Mucosa of stomach (tissue), 1 donor: ENCODE results near the gene LEF1.
"Not testable (repeated sequence)": the region's sequence is repeated elsewhere in the genome, so short reads cannot be mapped to it uniquely, and the experiment has no call there.

ENCODE experiments used
- H3K27me3 ChIP-seq: one replicate; pipeline ENCODE4 v1.7.0; 2013; ENCODE audit warnings: mild to moderate bottlenecking, low read length; ENCODE audit not compliant: control insufficient read depth, insufficient read depth
- H3K36me3 ChIP-seq: one replicate; pipeline ENCODE4 v1.7.0; 2013; ENCODE audit warnings: low read length; ENCODE audit not compliant: control insufficient read depth, insufficient read depth
- H3K4me1 ChIP-seq: one replicate; pipeline ENCODE4 v1.7.0; 2013; ENCODE audit warnings: mild to moderate bottlenecking, low read length; ENCODE audit not compliant: control insufficient read depth, insufficient read depth
- H3K4me3 ChIP-seq: one replicate; pipeline ENCODE4 v1.7.0; 2013; ENCODE audit warnings: low read length
- H3K9ac ChIP-seq: one replicate; pipeline ENCODE4 v1.7.0; 2013; ENCODE audit warnings: mild to moderate bottlenecking, low read length, moderate library complexity
- H3K9me3 ChIP-seq: one replicate; pipeline ENCODE4 v1.7.0; 2013; ENCODE audit warnings: mild to moderate bottlenecking, low read length, moderate library complexity; ENCODE audit not compliant: control insufficient read depth
- donor health status: Pancreatic carcinoma.

The LEF1 gene

DNA sequence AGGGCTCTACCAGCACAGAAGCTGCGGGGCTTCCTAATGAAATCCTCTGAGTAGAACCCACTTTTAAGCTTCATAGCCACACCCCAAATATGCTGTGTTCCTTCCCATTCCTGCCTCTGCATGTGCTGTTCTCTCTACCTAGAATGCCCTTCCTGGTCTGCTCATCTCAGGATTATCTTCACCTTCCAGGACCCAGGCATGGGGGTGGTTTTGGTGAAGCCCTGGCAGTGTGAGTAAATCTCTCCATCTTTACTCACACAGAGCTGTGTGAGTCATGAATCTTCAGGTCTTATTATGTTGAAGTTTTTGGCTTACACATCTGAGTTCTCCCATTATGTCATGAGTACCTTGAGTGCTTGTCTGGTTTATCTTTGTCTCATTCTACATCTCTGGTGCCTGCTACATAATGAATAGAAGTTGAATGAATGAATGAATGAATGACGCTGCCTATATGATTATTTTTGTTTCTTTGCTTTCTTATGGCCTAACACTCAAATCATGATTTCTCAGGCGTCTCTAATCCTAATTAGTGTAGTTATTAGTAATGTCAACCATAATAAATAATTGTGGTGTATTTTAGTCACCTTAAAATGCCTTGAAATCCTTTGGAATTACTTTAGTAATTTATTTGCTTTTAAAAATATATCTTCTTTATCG is 137.2 kb downstream of the LEF1 start:
- Histone ChIP-seq H3K9ac (no peak overlapping the region), H3K36me3 (no peaks in the 10 kb centered on the region)

DNA sequence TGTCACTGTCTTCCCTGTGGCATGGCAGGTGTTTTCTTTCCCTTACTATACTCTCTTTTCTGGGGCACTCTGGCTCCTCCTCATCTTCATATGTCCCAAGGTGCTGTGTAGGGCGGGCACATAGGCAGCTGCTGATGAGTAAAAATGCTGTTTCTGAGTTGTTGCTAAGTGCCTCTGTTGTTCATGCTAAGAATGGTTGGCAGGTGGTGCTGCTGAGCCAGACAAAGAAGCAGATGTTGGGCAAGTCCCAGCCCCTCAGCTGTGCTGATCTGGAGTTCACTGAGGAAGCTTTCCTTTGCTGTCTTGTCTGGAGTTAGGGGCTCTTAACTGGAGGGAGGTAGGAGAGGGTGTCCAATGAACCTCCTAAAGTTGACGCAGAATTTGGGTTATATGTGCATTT is 138.4 kb downstream of the LEF1 start:
- no peaks in the 10 kb centered on the region for H3K4me1 ChIP-seq
- H3K27me3 ChIP-seq = no peaks in the 10 kb centered on the region
- no peaks in the 10 kb centered on the region for H3K9me3 ChIP-seq
- no peak overlapping the region for H3K4me3 ChIP-seq
- no peaks in the 10 kb centered on the region for H3K36me3 ChIP-seq
- H3K9ac ChIP-seq = no peak overlapping the region

More for the DNA sequence above, 137.2 kb downstream of the LEF1 start:
- Histone ChIP-seq H3K27me3 (no peaks in the 10 kb centered on the region), H3K9me3 (no peaks in the 10 kb centered on the region), H3K4me3 (no peak overlapping the region), H3K4me1 (no peaks in the 10 kb centered on the region)

DNA sequence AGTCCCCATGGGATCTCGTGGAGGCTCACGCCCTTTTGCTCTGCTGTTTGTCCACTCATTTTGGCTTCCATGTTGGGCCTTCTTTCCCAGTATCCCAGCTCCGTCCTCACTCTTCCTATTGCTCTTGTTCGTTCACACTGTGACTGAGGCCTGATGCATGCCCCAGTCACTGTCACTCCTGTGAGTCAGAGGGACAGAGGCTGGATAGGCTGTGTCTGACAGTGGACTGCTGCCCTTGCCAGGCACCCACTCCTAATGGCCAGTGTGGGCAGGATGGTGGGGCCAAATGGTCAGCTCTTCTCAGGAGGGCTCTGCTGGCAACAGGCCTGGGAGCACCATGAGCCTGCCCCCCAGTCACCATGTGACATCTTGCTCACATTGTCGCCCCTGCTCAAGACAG is 139.0 kb downstream of the LEF1 start:
- Histone ChIP-seq H3K4me3 (no peak overlapping the region), H3K27me3 (no peaks in the 10 kb centered on the region), H3K9ac (no peak overlapping the region), H3K4me1 (no peaks in the 10 kb centered on the region), H3K36me3 (no peaks in the 10 kb centered on the region), H3K9me3 (no peaks in the 10 kb centered on the region)

DNA sequence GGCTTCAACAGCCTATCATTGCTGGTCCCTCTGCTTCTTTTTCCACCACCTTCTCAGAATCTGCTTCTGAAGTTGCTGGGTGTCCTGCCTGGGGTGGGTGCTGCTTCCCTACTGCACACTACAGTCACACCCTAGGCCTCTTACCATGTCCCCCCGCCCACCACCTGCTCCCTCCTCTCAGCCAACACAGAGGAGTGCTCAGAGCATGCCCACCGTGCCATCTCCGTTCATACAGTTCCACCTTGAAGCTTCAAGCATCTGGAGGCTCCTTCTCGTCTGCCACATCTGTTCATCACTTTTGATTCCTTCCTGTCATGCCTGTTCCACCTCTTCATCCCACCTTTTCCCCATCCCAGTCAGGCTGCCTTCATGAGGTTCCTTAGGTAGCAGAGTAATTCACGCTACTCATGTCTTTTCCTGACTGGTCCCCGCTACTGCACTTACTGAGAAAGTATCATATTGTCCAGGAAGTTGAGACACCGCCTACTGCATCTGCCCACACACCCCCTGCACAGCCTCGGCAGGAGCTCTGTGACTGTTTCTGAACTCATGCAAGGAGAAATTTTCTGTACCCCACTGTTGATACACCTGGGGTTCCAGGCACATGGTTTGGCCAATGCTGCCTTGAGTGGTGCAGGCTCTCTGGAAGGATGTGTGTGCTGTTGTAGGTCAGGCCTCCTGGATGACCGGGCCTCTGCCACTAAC is 139.6 kb downstream of the LEF1 start:
- Histone ChIP-seq H3K27me3 (no peaks in the 10 kb centered on the region), H3K4me3 (no peak overlapping the region), H3K4me1 (no peaks in the 10 kb centered on the region), H3K9me3 (no peaks in the 10 kb centered on the region), H3K36me3 (no peaks in the 10 kb centered on the region), H3K9ac (no peak overlapping the region)

DNA sequence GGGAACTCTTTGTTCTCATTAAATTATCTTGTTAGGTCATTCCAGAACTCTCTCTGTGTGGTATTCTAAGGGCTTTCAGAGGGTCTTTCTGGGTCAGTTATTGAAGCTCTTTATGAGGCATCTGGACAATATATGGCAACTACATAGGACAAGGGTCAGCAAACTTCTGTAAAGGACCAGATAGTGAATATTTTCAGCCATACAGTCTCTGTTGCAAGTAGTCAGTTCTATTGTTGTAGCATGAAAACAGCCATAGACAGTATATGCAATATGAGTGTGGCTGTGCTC is 143.9 kb downstream of the LEF1 start:
- Histone ChIP-seq H3K9ac (no peak overlapping the region), H3K4me3 (no peak overlapping the region), H3K27me3 (no peaks in the 10 kb centered on the region), H3K9me3 (no peaks in the 10 kb centered on the region), H3K36me3 (no peaks in the 10 kb centered on the region), H3K4me1 (no peaks in the 10 kb centered on the region)

DNA sequence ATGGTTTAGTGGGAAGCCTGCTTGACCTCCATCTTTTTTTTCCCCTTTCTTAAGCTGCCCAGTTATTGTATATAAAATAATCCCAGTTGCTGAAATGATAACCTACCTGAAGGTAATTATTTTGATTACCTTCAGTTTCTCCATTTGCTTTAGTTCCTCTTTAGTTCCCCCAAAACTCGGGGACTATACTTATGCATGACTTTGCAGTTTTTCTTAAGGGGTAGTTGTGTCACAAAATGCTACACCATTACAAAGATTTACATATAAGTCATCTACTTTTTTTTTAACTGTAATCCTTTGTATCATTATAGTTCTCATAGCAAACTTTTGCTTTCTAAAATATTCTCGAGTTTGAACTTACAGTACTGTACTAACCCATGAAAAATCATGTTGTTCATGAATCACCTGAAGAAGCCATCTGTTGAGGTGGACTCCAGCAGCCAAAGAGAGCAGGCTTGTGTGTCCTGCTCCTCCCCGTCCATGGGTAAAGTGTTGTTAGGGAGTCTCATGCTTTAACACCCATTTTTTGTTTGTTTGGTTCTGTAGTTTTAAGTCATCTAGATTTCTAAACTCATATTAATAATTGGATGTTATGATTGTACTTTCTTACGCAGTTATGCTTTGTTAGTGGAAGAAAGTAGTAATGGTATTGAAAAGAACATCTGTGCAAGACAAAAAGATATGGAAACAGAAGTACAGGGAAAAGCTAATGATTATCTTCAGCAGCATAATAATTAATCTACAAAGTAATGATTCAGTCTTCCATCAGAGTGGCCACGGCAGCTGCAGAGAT is 144.5 kb downstream of the LEF1 start:
- Histone ChIP-seq H3K9ac (no peak overlapping the region), H3K9me3 (no peaks in the 10 kb centered on the region), H3K27me3 (no peaks in the 10 kb centered on the region), H3K4me3 (no peak overlapping the region), H3K4me1 (no peaks in the 10 kb centered on the region), H3K36me3 (no peaks in the 10 kb centered on the region)

DNA sequence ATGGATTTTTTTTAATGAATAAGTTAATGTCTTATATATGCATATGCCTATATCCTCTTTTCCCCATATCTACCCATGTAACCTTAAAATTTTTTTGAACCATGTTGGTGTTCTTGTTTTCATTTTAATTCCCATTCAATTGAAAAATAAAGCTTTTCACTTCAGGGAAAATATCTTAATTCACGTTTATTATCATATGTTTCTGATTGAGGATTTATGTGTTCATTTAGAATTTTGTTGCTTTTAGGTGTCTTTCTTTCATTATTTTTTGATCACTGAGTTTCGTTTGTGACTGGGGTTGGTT is 149.9 kb downstream of the LEF1 start:
- Histone ChIP-seq H3K4me3 (no peak overlapping the region), H3K9ac (no peak overlapping the region), H3K27me3 (no peaks in the 10 kb centered on the region), H3K36me3 (no peaks in the 10 kb centered on the region), H3K9me3 (no peaks in the 10 kb centered on the region), H3K4me1 (no peaks in the 10 kb centered on the region)

DNA sequence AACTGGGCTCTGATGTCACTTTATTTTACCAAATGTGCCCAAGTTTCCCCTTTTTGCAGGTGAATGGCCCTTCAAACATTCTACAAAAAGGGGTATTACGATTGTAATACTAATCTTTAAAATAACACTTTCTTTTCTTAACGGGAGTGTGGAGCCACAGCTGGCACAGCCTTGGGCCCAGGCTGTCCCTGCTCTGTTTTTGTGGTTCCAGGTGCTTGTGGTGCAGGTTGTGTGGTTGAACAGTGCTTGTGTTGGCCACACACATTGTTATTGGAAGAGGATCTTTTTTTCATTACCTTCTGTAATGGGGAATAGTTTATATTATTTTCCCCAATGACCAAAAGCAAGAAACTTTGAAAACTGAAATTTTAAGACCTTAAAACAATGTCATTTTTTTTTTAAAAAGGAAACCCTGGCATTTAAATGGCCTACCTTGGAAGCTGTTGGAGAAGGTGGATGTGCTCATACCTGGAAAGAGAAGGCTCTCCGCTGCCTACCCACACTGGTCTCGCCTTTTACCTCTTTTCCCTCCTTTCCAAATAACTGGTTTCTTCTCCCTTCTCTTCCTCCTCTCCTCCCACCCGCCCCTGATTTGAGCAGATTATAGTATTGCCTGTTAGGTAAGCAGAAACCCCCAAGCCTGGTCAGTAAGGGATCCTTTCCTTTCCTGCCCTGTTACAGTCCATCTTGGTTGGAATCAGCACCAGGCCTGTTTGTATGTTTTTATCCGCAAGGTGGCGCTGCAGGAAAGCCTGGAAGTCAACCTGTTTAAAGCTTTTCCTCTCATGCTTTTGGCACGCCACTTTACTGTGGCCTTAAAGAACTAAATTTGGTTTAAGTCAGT is 150.5 kb downstream of the LEF1 start:
- H3K36me3 ChIP-seq = no peaks in the 10 kb centered on the region
- H3K9me3 ChIP-seq = no peaks in the 10 kb centered on the region
- H3K27me3 ChIP-seq = no peaks in the 10 kb centered on the region
- no peak overlapping the region for H3K4me3 ChIP-seq
- H3K4me1 ChIP-seq = no peaks in the 10 kb centered on the region
- no peak overlapping the region for H3K9ac ChIP-seq

DNA sequence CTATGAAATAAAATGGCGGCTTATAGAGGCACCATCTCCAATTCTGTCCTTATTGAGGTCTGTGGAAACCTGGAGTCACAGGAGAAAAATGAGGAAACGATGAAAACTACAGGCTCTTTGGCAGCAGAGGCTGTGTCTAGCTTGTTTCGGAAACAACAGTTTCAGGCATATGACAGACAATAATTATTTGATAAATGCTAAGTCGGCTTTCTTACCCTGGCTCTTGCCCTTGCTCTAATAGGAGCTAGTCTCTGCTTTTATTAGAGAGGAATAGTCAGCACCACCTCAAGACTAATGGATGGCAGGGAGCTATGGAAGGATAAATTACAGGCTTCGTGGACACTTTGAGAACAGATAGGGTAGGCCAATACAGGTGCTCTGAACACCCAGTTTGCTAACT is 154.8 kb downstream of the LEF1 start:
- Histone ChIP-seq H3K36me3 (no peaks in the 10 kb centered on the region), H3K9me3 (no peaks in the 10 kb centered on the region), H3K4me1 (no peaks in the 10 kb centered on the region), H3K27me3 (no peaks in the 10 kb centered on the region), H3K9ac (no peak overlapping the region), H3K4me3 (no peak overlapping the region)

DNA sequence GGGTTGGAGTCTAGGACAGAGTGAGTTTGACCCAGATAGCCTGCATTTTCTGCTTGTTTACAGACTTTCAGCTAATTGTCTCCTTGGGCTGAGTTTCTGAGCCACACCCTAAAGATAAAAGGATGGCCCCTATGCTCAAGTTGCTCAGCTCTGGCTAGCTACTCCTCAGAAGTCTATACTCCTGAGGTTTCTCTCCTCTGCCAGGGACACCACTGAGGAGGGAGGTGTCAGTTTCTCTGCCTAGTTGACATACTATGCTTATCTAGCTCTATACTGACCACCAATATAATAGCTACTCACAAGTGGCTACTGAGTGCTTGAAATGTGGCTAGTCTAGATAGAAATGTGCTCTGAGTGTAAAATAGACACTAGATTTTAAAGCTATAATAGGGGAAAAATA is 155.4 kb downstream of the LEF1 start:
- Histone ChIP-seq H3K36me3 (no peaks in the 10 kb centered on the region), H3K27me3 (no peaks in the 10 kb centered on the region), H3K9ac (no peak overlapping the region), H3K4me1 (no peaks in the 10 kb centered on the region), H3K4me3 (no peak overlapping the region), H3K9me3 (no peaks in the 10 kb centered on the region)

DNA sequence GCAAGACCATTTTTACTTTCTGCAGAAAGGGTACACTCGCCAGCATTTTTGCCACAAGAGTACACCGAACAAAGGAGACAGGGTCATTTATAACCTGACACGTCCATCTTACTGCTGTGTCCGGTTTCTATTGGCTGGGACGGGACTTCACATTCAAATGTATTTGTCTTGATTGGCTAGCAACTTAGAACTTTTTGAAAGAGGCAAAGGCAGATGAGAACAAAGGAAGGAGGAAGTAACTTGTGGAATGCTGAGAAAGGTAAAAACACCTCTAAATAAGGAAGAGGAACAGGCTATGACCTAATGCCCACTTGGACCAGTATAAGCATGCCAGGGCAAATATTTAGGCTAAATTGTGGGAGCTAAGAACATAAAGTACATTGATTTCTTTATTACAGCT is 156.3 kb downstream of the LEF1 start:
- H3K27me3 ChIP-seq, H3K4me3 ChIP-seq, H3K4me1 ChIP-seq, H3K9me3 ChIP-seq, H3K9ac ChIP-seq, H3K36me3 ChIP-seq: not testable (repeated sequence)

DNA sequence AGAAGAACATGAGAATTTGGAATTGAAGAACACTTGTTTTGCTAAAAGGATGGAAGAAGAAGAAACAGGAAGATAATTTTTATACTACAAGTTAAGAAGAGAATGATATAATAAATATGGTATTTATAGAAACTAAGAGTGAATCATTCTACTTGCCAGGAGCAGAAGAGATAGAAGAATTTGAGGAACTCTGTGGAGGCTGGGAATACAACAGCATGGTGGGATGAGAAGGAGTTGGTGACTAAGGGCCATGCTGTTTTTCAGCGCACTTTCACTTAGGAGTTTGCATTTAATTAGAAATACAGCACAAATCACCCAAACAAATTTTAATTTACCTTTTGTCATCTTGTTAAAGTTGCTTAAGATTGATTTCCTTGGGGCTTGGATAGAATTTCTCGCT is 158.6 kb downstream of the LEF1 start:
- no peak overlapping the region for H3K9ac ChIP-seq
- H3K4me3 ChIP-seq = no peak overlapping the region
- H3K4me1 ChIP-seq = no peaks in the 10 kb centered on the region
- H3K27me3 ChIP-seq = no peaks in the 10 kb centered on the region
- H3K9me3 ChIP-seq = no peaks in the 10 kb centered on the region
- H3K36me3 ChIP-seq = no peaks in the 10 kb centered on the region
